OCI-LY3 (cell line): ENCODE measurements around the gene PON2.

Source experiments
- EZH2phosphoT487 ChIP-seq: fragments of 200-600 bp; shearing (Covaris generic); IDR thresholded peaks from 2 replicates; pipeline ENCODE4 v1.6.1; 2018; ENCODE audit warnings: antibody characterized with exemption, mixed run types, low read depth
- TF ChIP-seq, protein P1 (sequence below): fragments of 200-600, 300-600 bp; sonication (generic); IDR thresholded peaks from 2 replicates; pipeline ENCODE4 v1.5.1; 2014; ENCODE audit warnings: antibody characterized with exemption, low read length, low read depth

DNA sequence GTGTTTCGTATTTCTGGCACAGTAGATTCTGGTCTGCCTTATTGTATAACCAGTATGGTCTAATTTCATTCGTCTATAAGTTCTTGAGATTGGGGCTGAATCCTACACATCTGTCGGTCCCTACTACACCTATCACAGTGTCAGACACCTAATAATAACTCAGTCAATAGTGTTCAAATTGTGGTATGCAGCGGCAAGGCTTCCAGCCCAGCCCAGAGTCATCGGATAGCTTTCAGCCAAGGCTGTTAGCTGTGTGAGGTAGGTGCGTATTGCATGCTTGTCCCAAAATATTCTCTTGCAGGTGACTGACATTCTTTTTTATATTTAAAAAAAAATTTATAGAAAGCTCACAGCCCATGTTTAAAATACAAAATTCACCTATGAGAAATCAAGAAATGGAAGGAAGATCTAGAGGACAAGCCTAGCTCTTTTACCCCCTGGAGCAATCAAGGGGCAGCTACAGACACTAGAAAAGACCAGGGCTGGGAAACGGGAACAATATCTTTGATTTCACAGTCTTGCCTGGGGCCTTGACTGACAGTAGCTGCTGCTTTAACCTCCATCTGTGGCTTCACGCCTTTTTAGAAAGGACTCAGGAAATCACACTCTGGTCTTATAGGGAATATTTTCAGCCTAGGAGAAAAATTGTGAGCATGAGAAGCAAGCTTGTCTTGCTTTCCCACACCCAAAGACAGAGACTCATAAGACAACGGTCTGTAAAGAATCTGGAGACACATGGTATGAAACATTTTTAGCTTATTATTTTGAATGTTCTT, 41.4 kb upstream of the PON2 start:
- TF ChIP-seq, protein P1, sequence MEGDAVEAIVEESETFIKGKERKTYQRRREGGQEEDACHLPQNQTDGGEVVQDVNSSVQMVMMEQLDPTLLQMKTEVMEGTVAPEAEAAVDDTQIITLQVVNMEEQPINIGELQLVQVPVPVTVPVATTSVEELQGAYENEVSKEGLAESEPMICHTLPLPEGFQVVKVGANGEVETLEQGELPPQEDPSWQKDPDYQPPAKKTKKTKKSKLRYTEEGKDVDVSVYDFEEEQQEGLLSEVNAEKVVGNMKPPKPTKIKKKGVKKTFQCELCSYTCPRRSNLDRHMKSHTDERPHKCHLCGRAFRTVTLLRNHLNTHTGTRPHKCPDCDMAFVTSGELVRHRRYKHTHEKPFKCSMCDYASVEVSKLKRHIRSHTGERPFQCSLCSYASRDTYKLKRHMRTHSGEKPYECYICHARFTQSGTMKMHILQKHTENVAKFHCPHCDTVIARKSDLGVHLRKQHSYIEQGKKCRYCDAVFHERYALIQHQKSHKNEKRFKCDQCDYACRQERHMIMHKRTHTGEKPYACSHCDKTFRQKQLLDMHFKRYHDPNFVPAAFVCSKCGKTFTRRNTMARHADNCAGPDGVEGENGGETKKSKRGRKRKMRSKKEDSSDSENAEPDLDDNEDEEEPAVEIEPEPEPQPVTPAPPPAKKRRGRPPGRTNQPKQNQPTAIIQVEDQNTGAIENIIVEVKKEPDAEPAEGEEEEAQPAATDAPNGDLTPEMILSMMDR, result no peak
- TF ChIP-seq EZH2phosphoT487, result no peak
